Measurements from ENCODE around the gene FSTL1. TPM values are rescaled to one million over a fixed set of nuclear protein-coding genes. Genes with fewer than 3 reads are reported as not detected.

Gene FSTL1
- total RNA-seq, 1 experiment from 2014 or later = 20.7 TPM

GRCh38 chr3:120418866-120419490, 31.8 kb downstream of the FSTL1 start (continued):
- TF ChIP-seq REST (IDR thresholded peaks at IDR 0.05; ENCODE audit: low read depth) (no peak), RAD21 (IDR thresholded peaks at IDR 0.05; ENCODE audit: low read depth) (peak; percentile 98), CEBPB (IDR thresholded peaks at IDR 0.05; ENCODE audit: low read depth) (peak; percentile 94)

GRCh38 chr3:120418446-120418845, 32.3 kb downstream of the FSTL1 start:
- TF ChIP-seq EZH2 (IDR thresholded peaks at IDR 0.05) (no peak), SIN3A (IDR thresholded peaks at IDR 0.05; ENCODE audit: low read depth) (no peak), FOSL1 (IDR thresholded peaks at IDR 0.05; ENCODE audit: low read depth) (no peak), EZH2phosphoT487 (IDR thresholded peaks at IDR 0.05; ENCODE audit: borderline replicate concordance) (no peak), ZNF274 (IDR thresholded peaks at IDR 0.05; ENCODE audit: low read depth, low read length) (no peak), POLR2A (IDR thresholded peaks at IDR 0.05; ENCODE audit: borderline replicate concordance, extremely low read depth, insufficient read depth, insufficient read length) (no peak), EGR1 (IDR thresholded peaks at IDR 0.05; ENCODE audit: low read depth) (no peak), REST (IDR thresholded peaks at IDR 0.05; ENCODE audit: low read depth) (no peak), RAD21 (IDR thresholded peaks at IDR 0.05; ENCODE audit: low read depth) (no peak), ELF1 (IDR thresholded peaks at IDR 0.05; ENCODE audit: borderline replicate concordance, low read depth) (no peak), TCF7L2 (IDR thresholded peaks at IDR 0.05; ENCODE audit: borderline replicate concordance, extremely low read depth, insufficient read depth, insufficient read length) (no peak), ZBTB33 (IDR thresholded peaks at IDR 0.05; ENCODE audit: extremely low read depth, insufficient replicate concordance, low read length) (no peak), SP1 (IDR thresholded peaks at IDR 0.05; ENCODE audit: low read depth) (no peak)
- Histone ChIP-seq H3K4me3 (replicated peaks in 1 of 2; ENCODE audit: low read depth in 1 of 2, low read length in 2 of 2) (no peak overlapping the region), H3K4me2 (ENCODE audit: low read length) (peak overlapping the region; percentile 40), H3K27me3 (ENCODE audit: insufficient read depth, low read length) (no peaks in the 10 kb centered on the region), H3K9me3 (ENCODE audit: control insufficient read depth in 1 of 2, insufficient read depth in 1 of 2, low read depth in 1 of 2, low read length in 2 of 2) (no peaks in the 10 kb centered on the region), H3K9ac (ENCODE audit: low read length) (no peak overlapping the region), H3K4me1 (ENCODE audit: control insufficient read depth in 1 of 2, insufficient read depth in 2 of 2, low read length in 2 of 2) (peaks cover 9 to 23% of the 10 kb centered on the region in 2 experiments), H3K79me2 (ENCODE audit: insufficient read depth, low read length) (no peaks in the 10 kb centered on the region), H4K20me1 (ENCODE audit: insufficient read depth) (no peaks in the 10 kb centered on the region), H3K9me2 (ENCODE audit: insufficient read depth) (no peaks in the 10 kb centered on the region), H2AFZ (ENCODE audit: low read depth, low read length, poor library complexity, severe bottlenecking) (peak overlapping the region; percentile 72), H3K36me3 (ENCODE audit: control insufficient read depth in 1 of 2, insufficient read depth in 2 of 2, low read length in 2 of 2) (no peaks in the 10 kb centered on the region), H3K27ac (ENCODE audit: low read depth, low read length) (no peak overlapping the region)
- intact Hi-C loops (cut with micrococcal nuclease) = loop anchor here (2.0 to 5.0 kb wide), 2 partner anchors 71 to 376 kb away; partner anchors contain the start of gene LRRC58
- POLR2A ChIA-PET = interaction anchor here (1.2 to 3.0 kb wide), 3 partner anchors 138 to 149 kb away, joined by 3 to 12 read pairs (median 3); no protein-coding TSS in a partner anchor
- ATAC-seq (peak; percentile 12; the same call in 1 of the 2 replicates), DNase-seq (ENCODE audit: low read depth, low spot score) (no peak)
- BruUV-seq (replicated peaks) = no TSS peak
- CTCF ChIA-PET = interaction anchor here (1.0 to 7.2 kb wide), 16 partner anchors 9 to 527 kb away, joined by 3 to 157 read pairs (median 6); partner anchors contain the start of gene LRRC58
- RAD21 ChIA-PET (ENCODE audit: low non-redundant PET in 1 of 2, low total read pairs in 2 of 2, uncharacterized antibody in 2 of 2, unreplicated experiment in 2 of 2) = interaction anchor here (0.8 to 2.5 kb wide), 5 partner anchors 69 to 377 kb away, joined by 3 to 12 read pairs (median 9); partner anchors contain the start of gene LRRC58 (in 1 of the 2)

Measured in HCT116 (cell line).